ENCODE measurements around the gene STING1. TPM values are rescaled to one million over a fixed set of nuclear protein-coding genes. Genes with fewer than 3 reads are reported as not detected.

The STING1 gene
- total and polyA plus RNA-seq, 10 of the 15 experiments (the other 5 are each of a cell fraction or from before 2014, with no cell fraction given), result 10.1 to 56.1 (median 41.0) TPM

DNA sequence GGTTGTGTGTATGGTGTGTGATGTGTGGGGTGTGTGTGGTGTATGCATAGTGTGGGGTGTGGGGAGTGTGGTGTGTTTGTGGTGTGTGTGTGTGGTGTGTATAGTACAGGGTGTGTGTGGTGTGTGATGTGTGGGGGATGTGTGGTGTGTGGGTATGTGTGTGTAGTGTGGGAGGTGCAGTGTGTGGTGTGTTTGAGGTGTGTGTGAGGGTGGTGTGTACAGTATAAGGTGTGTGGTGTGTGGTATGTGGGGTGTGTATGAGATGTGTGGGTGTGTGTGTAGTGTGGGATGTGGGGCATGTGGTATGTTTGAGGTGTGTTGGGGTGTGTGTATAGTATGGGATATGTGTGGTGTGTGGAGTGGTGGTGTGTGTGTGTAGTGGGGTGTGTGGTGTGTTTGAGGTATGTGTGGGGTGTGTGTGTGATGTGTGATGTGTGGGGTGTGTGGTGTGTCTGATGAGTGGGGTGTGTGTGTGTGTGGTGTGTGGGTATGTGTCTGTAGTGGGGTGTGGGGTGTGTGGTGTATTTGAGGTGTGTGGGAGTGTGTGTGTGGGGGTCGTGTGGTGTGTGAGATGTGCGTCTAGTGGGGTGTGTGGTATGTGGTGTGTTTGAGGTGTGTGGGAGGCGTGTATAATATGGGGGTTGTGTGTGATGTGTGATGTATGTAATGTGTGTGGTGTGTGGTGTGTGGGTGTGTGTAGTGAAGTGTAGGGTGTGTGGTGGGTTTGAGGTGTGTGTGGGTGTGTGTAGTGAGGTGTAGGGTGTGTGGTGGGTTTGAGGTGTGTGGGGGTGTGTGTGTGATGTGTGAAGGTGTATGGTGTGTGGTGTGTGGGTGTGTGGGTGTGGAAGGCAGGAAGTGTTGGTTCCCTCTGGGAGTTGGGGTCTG, 28.6 kb downstream of the STING1 start:
- Histone ChIP-seq H4K20me1 (ENCODE audit: control insufficient read depth, insufficient read depth) (no peaks in the 10 kb centered on the region), H2AFZ (ENCODE audit: control insufficient read depth, low read depth, low read length) (no peak overlapping the region), H3K4me1 (ENCODE audit: control insufficient read depth, insufficient read depth, low read length) (peaks cover 37% of the 10 kb centered on the region), H3K36me3 (ENCODE audit: control insufficient read depth in 2 of 2, insufficient read depth in 2 of 2, low read length in 1 of 2) (no peaks in the 10 kb centered on the region), H3K4me3 (no peak overlapping the region), H3K4me2 (ENCODE audit: control insufficient read depth, insufficient read depth) (no peak overlapping the region), H3K27ac (ENCODE audit: control insufficient read depth, insufficient read depth) (no peak overlapping the region), H3K27me3 (replicated peaks in 1 of 2; ENCODE audit: control insufficient read depth in 2 of 2, insufficient read depth in 2 of 2, low read length in 1 of 2) (no peaks in the 10 kb centered on the region), H3K79me2 (ENCODE audit: control insufficient read depth, insufficient read depth, low read length) (no peaks in the 10 kb centered on the region), H3K9me3 (replicated peaks; ENCODE audit: control insufficient read depth, insufficient read depth, low read length) (no peaks in the 10 kb centered on the region), H3K9ac (ENCODE audit: control insufficient read depth, insufficient read depth, low read length) (no peak overlapping the region)
- no TSS peak for BruUV-seq (replicated peaks)
- ChIA-PET POLR2A (interaction anchor here (1.4 kb wide), 1 partner anchor 17 kb away, joined by 11 read pairs; no protein-coding TSS in a partner anchor), CTCF (interaction anchor here (0.7 kb wide), 1 partner anchor 178 kb away, joined by 3 read pairs; no protein-coding TSS in a partner anchor), SMC1A (ENCODE audit: uncharacterized antibody, unreplicated experiment) (no interaction called here), RAD21 (ENCODE audit: unreplicated experiment) (no interaction called here)
- DNase-seq (ENCODE audit: low read depth, low spot score) (no peak), FAIRE-seq (no peak), ATAC-seq (peak; percentile 10)
- 0% methylated on average over 3 of the region's 3 CpGs for WGBS (ENCODE audit: insufficient coverage, insufficient replicate concordance, low lambda C conversion rate, missing lambda C conversion rate)
- intact Hi-C loops (cut with micrococcal nuclease; ENCODE audit: unreplicated experiment) (no loop called here), in situ Hi-C loops (cut with MboI) (no loop called here)
- TF ChIP-seq JUND (IDR thresholded peaks at IDR 0.05; ENCODE audit: low read depth, low read length) (no peak), CHD1 (IDR thresholded peaks at IDR 0.05; ENCODE audit: low read depth, low read length) (no peak), ZZZ3 (IDR thresholded peaks at IDR 0.05; ENCODE audit: control insufficient read depth, insufficient read length, low read depth) (no peak), NFIC (IDR thresholded peaks at IDR 0.05; ENCODE audit: low read depth, low read length) (peak; percentile 57; the same call in 1 of the 2 replicates), SMC3 (IDR thresholded peaks at IDR 0.05; ENCODE audit: borderline replicate concordance, low read length) (no peak), TCF7 (IDR thresholded peaks at IDR 0.05; ENCODE audit: borderline replicate concordance) (no peak), KLF5 (IDR thresholded peaks at IDR 0.05; ENCODE audit: partially characterized antibody) (no peak), CREM (IDR thresholded peaks at IDR 0.05; ENCODE audit: low read depth) (peak; percentile 58; the same call in 1 of the 2 replicates), NR2C2 (IDR thresholded peaks at IDR 0.05; ENCODE audit: borderline replicate concordance, control insufficient read depth, insufficient read length, low read depth) (no peak), CBX3 (IDR thresholded peaks at IDR 0.05; ENCODE audit: borderline replicate concordance, low read depth) (no peak), CHD4 (IDR thresholded peaks at IDR 0.05) (no peak; the same call in 1 of the 2 replicates), NBN (IDR thresholded peaks at IDR 0.05) (peak; percentile 99; the same call in 1 of the 2 replicates), BMI1 (IDR thresholded peaks at IDR 0.05; ENCODE audit: borderline replicate concordance) (peak; percentile 67; the same call in 1 of the 2 replicates), HDGF (IDR thresholded peaks at IDR 0.05) (peak; percentile 92), FOXM1 (IDR thresholded peaks at IDR 0.05; ENCODE audit: low read depth, low read length) (no peak), PAX5 (IDR thresholded peaks at IDR 0.05; ENCODE audit: borderline replicate concordance, low read depth, low read length) (peak; percentile 91), SREBF1 (IDR thresholded peaks at IDR 0.05; ENCODE audit: low read length) (no peak), GABPA (IDR thresholded peaks at IDR 0.05; ENCODE audit: low read depth) (no peak), HDAC2 (IDR thresholded peaks at IDR 0.05) (no peak)
- TF ChIP-seq, protein P1, sequence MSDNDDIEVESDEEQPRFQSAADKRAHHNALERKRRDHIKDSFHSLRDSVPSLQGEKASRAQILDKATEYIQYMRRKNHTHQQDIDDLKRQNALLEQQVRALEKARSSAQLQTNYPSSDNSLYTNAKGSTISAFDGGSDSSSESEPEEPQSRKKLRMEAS (IDR thresholded peaks at IDR 0.05; ENCODE audit: low read depth, low read length), result no peak
- TF ChIP-seq, protein P2, sequence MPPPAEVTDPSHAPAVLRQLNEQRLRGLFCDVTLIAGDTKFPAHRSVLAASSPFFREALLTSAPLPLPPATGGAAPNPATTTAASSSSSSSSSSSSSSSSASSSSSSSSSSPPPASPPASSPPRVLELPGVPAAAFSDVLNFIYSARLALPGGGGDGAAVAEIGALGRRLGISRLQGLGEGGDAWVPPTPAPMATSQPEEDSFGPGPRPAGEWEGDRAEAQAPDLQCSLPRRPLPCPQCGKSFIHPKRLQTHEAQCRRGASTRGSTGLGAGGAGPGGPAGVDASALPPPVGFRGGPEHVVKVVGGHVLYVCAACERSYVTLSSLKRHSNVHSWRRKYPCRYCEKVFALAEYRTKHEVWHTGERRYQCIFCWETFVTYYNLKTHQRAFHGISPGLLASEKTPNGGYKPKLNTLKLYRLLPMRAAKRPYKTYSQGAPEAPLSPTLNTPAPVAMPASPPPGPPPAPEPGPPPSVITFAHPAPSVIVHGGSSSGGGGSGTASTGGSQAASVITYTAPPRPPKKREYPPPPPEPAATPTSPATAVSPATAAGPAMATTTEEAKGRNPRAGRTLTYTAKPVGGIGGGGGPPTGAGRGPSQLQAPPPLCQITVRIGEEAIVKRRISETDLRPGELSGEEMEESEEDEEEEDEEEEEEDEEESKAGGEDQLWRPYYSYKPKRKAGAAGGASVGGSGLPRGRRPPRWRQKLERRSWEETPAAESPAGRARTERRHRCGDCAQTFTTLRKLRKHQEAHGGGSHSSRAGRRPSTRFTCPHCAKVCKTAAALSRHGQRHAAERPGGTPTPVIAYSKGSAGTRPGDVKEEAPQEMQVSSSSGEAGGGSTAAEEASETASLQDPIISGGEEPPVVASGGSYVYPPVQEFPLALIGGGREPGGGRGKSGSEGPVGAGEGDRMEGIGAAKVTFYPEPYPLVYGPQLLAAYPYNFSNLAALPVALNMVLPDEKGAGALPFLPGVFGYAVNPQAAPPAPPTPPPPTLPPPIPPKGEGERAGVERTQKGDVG (CRISPR knock-in tag; IDR thresholded peaks at IDR 0.05), result no peak
- TF ChIP-seq, protein P3, sequence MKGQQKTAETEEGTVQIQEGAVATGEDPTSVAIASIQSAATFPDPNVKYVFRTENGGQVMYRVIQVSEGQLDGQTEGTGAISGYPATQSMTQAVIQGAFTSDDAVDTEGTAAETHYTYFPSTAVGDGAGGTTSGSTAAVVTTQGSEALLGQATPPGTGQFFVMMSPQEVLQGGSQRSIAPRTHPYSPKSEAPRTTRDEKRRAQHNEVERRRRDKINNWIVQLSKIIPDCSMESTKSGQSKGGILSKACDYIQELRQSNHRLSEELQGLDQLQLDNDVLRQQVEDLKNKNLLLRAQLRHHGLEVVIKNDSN (IDR thresholded peaks at IDR 0.05; ENCODE audit: borderline replicate concordance, extremely low read length, insufficient read depth, low read depth, low read length), result no peak

All from GM12878 (cell line).